ENCODE results near the gene LCA5. TPM values are rescaled to one million over a fixed set of nuclear protein-coding genes. Genes with fewer than 3 reads are reported as not detected.

LCA5 gene
- total RNA-seq, 1 donor from 2014 or later: 1.7 TPM

DNA sequence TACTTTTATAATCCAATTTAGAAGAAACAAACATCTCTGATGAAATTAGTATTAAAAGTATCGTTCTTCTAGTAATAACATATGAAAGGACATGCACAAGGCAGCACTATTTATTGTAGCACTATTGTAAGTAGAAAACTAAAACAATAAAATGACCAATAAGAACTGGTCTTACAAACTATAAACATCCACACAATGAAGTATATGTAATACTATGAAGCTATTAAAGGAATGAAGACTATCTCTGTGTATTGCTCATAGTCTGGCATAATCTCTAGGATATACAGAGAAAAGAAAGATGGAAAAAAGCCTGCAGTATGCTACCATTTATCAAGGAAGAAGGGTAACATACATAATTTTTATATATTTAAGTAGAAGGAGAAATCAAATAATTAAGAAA is 16.7 kb downstream of the LCA5 start:
- H3K4me3 ChIP-seq (ENCODE audit: low read depth, low read length): no peak overlapping the region
- TF ChIP-seq, protein P1, sequence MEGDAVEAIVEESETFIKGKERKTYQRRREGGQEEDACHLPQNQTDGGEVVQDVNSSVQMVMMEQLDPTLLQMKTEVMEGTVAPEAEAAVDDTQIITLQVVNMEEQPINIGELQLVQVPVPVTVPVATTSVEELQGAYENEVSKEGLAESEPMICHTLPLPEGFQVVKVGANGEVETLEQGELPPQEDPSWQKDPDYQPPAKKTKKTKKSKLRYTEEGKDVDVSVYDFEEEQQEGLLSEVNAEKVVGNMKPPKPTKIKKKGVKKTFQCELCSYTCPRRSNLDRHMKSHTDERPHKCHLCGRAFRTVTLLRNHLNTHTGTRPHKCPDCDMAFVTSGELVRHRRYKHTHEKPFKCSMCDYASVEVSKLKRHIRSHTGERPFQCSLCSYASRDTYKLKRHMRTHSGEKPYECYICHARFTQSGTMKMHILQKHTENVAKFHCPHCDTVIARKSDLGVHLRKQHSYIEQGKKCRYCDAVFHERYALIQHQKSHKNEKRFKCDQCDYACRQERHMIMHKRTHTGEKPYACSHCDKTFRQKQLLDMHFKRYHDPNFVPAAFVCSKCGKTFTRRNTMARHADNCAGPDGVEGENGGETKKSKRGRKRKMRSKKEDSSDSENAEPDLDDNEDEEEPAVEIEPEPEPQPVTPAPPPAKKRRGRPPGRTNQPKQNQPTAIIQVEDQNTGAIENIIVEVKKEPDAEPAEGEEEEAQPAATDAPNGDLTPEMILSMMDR (conservative IDR thresholded peaks at IDR 0.05; ENCODE audit: low read depth, low read length): no peak
- no peak for DNase-seq (ENCODE audit: low read depth)

DNA sequence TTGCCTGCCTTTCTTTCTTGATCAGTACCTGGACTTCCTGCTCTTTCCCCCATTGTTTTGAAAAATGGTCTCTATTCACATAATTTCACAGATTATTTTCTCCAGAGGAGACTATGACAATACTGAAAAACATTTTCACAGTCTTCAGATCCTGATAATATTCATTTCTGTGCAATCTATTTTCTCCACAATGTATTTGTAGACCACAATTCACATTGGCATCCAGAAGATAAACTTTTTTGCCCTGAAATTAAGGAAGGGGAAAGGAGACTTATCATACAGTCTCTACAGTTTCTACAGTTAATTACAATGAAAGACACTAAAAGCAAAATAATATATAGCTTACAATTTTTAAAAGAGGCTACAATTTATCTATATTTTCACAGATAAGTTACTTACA is 18.4 kb downstream of the LCA5 start:
- TF ChIP-seq, protein P1 (conservative IDR thresholded peaks at IDR 0.05; ENCODE audit: low read depth, low read length): no peak
- no peak for DNase-seq (ENCODE audit: low read depth)
- no peak overlapping the region for H3K4me3 ChIP-seq (ENCODE audit: low read depth, low read length)

DNA sequence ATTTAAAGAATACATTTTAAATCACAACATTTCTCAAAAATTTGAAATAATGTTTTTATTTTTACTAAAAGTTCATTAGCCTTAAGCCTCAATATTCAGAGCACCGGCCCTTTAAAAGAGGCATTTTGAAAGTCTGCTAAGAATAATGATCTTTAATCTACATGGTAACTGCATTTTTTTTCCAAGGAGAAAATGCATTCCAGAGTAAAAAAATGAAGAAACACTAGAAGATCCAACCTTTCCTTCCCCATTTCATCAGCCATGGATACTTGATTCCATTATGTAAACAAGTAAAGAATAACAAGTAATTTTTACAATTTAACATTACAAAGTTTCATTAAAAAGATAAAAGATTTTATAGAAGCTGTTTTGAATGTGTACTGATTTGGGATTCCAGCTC is 21.8 kb downstream of the LCA5 start:
- TF ChIP-seq, protein P1 (conservative IDR thresholded peaks at IDR 0.05; ENCODE audit: low read depth, low read length): no peak
- DNase-seq (ENCODE audit: low read depth): no peak
- no peak overlapping the region for H3K4me3 ChIP-seq (ENCODE audit: low read depth, low read length)

DNA sequence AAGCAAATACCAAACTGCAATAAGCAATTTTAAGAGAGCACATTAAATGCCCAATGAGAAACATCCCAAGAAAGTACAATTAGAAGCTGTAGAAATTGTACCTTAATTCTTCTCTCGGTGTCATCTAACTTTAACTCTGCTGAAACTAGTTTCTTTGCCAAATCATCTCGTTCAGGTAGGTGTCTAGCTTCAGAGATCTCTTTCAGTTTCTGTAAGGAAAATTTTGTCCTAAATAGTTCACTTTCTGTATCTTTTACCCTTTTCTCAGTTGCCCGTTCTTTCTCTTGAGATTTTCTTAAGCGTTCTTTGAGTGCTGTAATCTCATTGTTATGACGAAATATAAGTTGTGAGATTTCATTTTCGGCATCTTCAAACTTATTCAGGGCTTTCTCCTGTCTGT is 24.1 kb downstream of the LCA5 start:
- no peak for DNase-seq (ENCODE audit: low read depth)
- no peak overlapping the region for H3K4me3 ChIP-seq (ENCODE audit: low read depth, low read length)
- TF ChIP-seq, protein P1 (conservative IDR thresholded peaks at IDR 0.05; ENCODE audit: low read depth, low read length): no peak

DNA sequence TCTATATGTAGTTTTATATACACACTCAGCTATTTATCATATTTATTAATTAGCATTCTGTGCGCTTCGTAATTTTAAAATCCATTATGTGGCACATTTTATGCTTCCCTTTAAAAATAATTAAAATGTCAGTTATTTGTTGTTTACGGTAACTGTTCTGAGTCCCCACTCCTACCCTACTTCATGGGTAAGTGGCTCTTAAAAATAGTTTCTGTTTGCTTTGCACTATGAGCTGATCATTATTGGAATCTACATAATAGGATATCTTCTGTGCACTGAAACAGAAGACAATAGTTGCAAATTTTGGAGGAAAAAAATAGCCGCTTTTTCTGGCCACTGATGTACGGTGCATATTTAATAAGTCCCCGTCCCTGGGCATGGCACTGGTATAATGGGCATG is 25.2 kb downstream of the LCA5 start:
- no peak for DNase-seq (ENCODE audit: low read depth)
- TF ChIP-seq, protein P1 (conservative IDR thresholded peaks at IDR 0.05; ENCODE audit: low read depth, low read length): no peak
- no peak overlapping the region for H3K4me3 ChIP-seq (ENCODE audit: low read depth, low read length)

DNA sequence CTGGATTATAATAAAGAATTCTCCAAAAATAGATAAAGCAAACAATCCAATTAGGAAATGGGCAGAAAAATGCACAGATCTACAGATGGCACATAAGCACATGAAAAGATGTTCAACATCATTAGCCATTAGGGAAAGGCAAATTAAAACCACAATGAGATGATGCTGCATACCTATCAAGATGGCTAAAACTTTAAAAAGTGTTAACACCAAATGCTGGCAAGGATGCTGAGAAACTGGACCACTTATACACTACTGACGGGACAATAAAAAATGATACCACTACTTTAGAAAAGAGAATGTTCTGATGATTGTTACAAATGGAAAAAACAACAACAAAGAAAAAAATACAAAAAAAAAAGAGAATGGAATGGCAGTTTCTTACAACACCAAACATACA is 26.5 kb downstream of the LCA5 start:
- no peak for DNase-seq (ENCODE audit: low read depth)
- no peak overlapping the region for H3K4me3 ChIP-seq (ENCODE audit: low read depth, low read length)
- TF ChIP-seq, protein P1 (conservative IDR thresholded peaks at IDR 0.05; ENCODE audit: low read depth, low read length): no peak

DNA sequence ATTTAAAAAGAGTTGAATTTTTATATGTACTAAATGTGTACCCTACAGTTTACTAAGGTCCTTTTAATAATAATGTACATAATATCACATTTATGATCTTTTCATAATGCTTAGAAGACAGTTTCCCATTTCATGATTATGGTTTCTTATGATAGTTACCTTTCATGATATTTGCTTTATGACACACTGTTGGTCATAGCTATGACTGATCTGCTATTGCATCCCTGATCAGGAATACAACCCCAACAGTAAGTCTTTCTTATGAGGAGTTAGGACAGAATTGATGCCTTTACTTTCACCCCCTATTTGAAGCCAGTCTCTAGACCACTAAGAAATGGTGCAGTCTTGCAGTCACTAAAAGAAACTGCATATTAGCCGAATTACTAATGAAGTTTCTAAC is 31.0 kb downstream of the LCA5 start:
- no peak for DNase-seq (ENCODE audit: low read depth)

More for the DNA sequence above, 31.0 kb downstream of the LCA5 start:
- H3K4me3 ChIP-seq (ENCODE audit: low read depth, low read length): no peak overlapping the region
- TF ChIP-seq, protein P1 (conservative IDR thresholded peaks at IDR 0.05; ENCODE audit: low read depth, low read length): no peak
